Sigmoid colon (tissue), 3 donors: ENCODE data around the gene GRIK1.

Experiments
- POLR2A ChIP-seq, 2 donors: fragments of 450-650 bp; IDR thresholded peaks; one replicate each; pipeline ENCODE4 v1.6.1; 2016; ENCODE audit warnings: antibody characterized with exemption in 2 of 2, mild to moderate bottlenecking in 2 of 2, moderate library complexity in 2 of 2
- TF ChIP-seq, protein P1 (sequence below), 4 experiments: fragments of 450-650 bp in 3 of 4; fragments of 200-600 bp in 1 of 4; IDR thresholded peaks; one replicate each; pipeline ENCODE4 v1.5.1; 2016 to 2019; ENCODE audit warnings: antibody characterized with exemption in 4 of 4, mild to moderate bottlenecking in 3 of 4, moderate library complexity in 2 of 4

DNA sequence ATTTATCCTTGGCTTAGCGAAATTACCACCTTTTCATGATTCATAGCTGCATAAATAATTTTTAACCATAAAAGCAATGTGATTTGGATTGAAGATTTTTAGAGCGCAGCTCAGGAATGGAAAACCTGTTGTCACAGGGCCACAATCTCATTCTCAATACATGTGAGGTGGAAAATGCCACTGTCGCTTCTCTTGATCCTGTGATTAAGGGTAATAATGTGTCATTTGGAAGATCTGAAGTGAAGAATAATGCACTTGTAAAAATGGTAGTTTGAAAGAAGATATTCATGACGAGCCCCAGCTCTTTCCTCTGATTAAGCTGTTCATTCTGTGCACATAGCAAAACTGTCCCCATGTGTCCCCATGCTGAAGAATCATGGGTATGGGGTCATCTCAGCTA, 410.7 kb downstream of the GRIK1 start:
- TF ChIP-seq, protein P1, sequence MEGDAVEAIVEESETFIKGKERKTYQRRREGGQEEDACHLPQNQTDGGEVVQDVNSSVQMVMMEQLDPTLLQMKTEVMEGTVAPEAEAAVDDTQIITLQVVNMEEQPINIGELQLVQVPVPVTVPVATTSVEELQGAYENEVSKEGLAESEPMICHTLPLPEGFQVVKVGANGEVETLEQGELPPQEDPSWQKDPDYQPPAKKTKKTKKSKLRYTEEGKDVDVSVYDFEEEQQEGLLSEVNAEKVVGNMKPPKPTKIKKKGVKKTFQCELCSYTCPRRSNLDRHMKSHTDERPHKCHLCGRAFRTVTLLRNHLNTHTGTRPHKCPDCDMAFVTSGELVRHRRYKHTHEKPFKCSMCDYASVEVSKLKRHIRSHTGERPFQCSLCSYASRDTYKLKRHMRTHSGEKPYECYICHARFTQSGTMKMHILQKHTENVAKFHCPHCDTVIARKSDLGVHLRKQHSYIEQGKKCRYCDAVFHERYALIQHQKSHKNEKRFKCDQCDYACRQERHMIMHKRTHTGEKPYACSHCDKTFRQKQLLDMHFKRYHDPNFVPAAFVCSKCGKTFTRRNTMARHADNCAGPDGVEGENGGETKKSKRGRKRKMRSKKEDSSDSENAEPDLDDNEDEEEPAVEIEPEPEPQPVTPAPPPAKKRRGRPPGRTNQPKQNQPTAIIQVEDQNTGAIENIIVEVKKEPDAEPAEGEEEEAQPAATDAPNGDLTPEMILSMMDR (IDR thresholded peaks at IDR 0.05): no peak
- no peak for TF ChIP-seq POLR2A (IDR thresholded peaks at IDR 0.05)
